ENCODE measurements around the gene LARP4B. TPM values are rescaled to one million over a fixed set of nuclear protein-coding genes. Genes with fewer than 3 reads are reported as not detected.

Gene LARP4B
- total RNA-seq, 1 experiment from 2014 or later = 75.4 TPM

DNA sequence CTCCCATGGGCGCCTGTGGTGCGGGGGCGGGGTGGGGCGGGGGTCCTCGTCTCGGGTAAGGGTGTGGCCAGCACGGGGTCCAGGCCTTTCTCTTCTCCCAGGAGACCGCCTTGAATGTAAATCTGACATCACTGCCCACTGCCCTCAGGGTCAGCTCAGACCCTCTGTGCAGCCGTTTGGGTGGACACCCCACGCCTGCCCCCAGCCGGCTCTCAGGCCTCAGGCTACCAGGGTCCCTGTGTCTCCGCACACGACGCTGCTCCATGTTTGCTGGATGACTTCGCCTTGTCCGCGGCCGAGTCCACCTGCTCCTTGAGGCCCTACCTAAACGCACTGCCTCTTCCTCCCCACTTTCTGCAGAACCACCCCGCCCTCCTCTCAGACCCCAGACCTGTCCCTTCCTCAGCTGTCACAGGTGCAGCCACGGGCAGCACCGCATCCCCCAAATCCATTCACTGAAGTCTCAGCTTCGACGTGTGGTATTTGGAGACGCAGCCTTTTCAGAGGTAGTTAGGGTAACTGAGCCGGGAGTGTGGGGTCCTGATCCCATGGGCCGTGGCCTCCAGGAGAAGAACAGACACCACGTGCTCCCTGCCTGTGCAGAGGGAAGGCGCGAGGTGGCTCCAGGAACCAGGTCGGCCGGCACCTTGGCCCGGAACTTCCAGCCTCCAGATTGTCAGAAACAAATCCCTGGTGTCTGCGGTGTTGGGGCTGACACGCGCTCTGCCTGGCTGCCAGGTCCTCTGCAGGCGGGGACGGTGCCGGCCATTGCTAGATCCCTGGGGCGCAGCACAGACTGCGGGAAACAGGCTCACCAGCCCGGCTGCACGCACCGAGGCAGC is 144.7 kb downstream of the LARP4B start:
- Histone ChIP-seq H3K9me3 (ENCODE audit: low read length) (no peaks in the 10 kb centered on the region), H3K27ac (ENCODE audit: low read length) (no peak overlapping the region), H3K9me2 (replicated peaks; ENCODE audit: insufficient read depth, low read length) (no peaks in the 10 kb centered on the region), H3K9ac (ENCODE audit: low read length) (no peak overlapping the region), H3K4me2 (ENCODE audit: low read depth, low read length, poor library complexity, severe bottlenecking) (no peak overlapping the region), H4K20me1 (ENCODE audit: insufficient read depth, low read depth, low read length) (0 out of 2 replicates have a peak, but pooled peaks cover 10% of the 10 kb centered on the region), H3K27me3 (ENCODE audit: low read length) (no peaks in the 10 kb centered on the region), H3K79me2 (ENCODE audit: low read length) (no peaks in the 10 kb centered on the region), H2AFZ (ENCODE audit: low read length) (no peak overlapping the region), H3K4me3 (ENCODE audit: low read length) (no peak overlapping the region), H3K4me1 (ENCODE audit: low read length) (no peaks in the 10 kb centered on the region), H3K36me3 (ENCODE audit: insufficient read depth, low read length) (peaks cover 3% of the 10 kb centered on the region; the same call in 1 of the 2 replicates)
- DNase-seq = no peak

- Histone ChIP-seq H3K36me3 (ENCODE audit: insufficient read depth, low read length) (no peaks in the 10 kb centered on the region), H3K9me3 (ENCODE audit: low read length) (no peaks in the 10 kb centered on the region), H3K27ac (ENCODE audit: low read length) (no peak overlapping the region), H2AFZ (ENCODE audit: low read length) (no peak overlapping the region), H3K27me3 (ENCODE audit: low read length) (no peaks in the 10 kb centered on the region), H3K9me2 (replicated peaks; ENCODE audit: insufficient read depth, low read length) (no peaks in the 10 kb centered on the region), H3K79me2 (ENCODE audit: low read length) (no peaks in the 10 kb centered on the region), H3K4me2 (ENCODE audit: low read depth, low read length, poor library complexity, severe bottlenecking) (no peak overlapping the region), H3K4me3 (ENCODE audit: low read length) (no peak overlapping the region), H3K9ac (ENCODE audit: low read length) (no peak overlapping the region), H3K4me1 (ENCODE audit: low read length) (no peaks in the 10 kb centered on the region), H4K20me1 (ENCODE audit: insufficient read depth, low read depth, low read length) (0 out of 2 replicates have a peak, but pooled peaks cover 7% of the 10 kb centered on the region)
- no peak for DNase-seq
Observed at GRCh38 chr10:785861-786214, 145.7 kb downstream of the LARP4B start.

- Histone ChIP-seq H3K79me2 (ENCODE audit: low read length) (no peaks in the 10 kb centered on the region), H3K4me2 (ENCODE audit: low read depth, low read length, poor library complexity, severe bottlenecking) (no peak overlapping the region)
- DNase-seq = no peak
Observed at GRCh38 chr10:785089-785860, 146.2 kb downstream of the LARP4B start.

GRCh38 chr10:784403-785088 is 147.0 kb downstream of the LARP4B start:
- H3K27ac ChIP-seq (ENCODE audit: low read length) = no peak overlapping the region
- no peaks in the 10 kb centered on the region for H3K79me2 ChIP-seq (ENCODE audit: low read length)
- H3K27me3 ChIP-seq (ENCODE audit: low read length) = no peaks in the 10 kb centered on the region
- H3K4me3 ChIP-seq (ENCODE audit: low read length) = no peak overlapping the region
- 0 out of 2 replicates have a peak, but pooled peaks cover 7% of the 10 kb centered on the region for H4K20me1 ChIP-seq (ENCODE audit: insufficient read depth, low read depth, low read length)
- no peak overlapping the region for H2AFZ ChIP-seq (ENCODE audit: low read length)
- H3K4me1 ChIP-seq (ENCODE audit: low read length) = no peaks in the 10 kb centered on the region
- DNase-seq = no peak
- H3K4me2 ChIP-seq (ENCODE audit: low read depth, low read length, poor library complexity, severe bottlenecking) = no peak overlapping the region
- H3K36me3 ChIP-seq (ENCODE audit: insufficient read depth, low read length) = no peaks in the 10 kb centered on the region
- no peaks in the 10 kb centered on the region for H3K9me3 ChIP-seq (ENCODE audit: low read length)
- no peak overlapping the region for H3K9ac ChIP-seq (ENCODE audit: low read length)
- H3K9me2 ChIP-seq (replicated peaks; ENCODE audit: insufficient read depth, low read length) = no peaks in the 10 kb centered on the region

More at GRCh38 chr10:785089-785860, 146.2 kb downstream of the LARP4B start:
- H2AFZ ChIP-seq (ENCODE audit: low read length) = no peak overlapping the region
- 0 out of 2 replicates have a peak, but pooled peaks cover 7% of the 10 kb centered on the region for H4K20me1 ChIP-seq (ENCODE audit: insufficient read depth, low read depth, low read length)
- H3K9me3 ChIP-seq (ENCODE audit: low read length) = no peaks in the 10 kb centered on the region
- H3K36me3 ChIP-seq (ENCODE audit: insufficient read depth, low read length) = no peaks in the 10 kb centered on the region
- H3K27me3 ChIP-seq (ENCODE audit: low read length) = no peaks in the 10 kb centered on the region
- no peak overlapping the region for H3K27ac ChIP-seq (ENCODE audit: low read length)
- no peaks in the 10 kb centered on the region for H3K4me1 ChIP-seq (ENCODE audit: low read length)
- no peaks in the 10 kb centered on the region for H3K9me2 ChIP-seq (replicated peaks; ENCODE audit: insufficient read depth, low read length)
- H3K9ac ChIP-seq (ENCODE audit: low read length) = no peak overlapping the region
- H3K4me3 ChIP-seq (ENCODE audit: low read length) = no peak overlapping the region

DNA sequence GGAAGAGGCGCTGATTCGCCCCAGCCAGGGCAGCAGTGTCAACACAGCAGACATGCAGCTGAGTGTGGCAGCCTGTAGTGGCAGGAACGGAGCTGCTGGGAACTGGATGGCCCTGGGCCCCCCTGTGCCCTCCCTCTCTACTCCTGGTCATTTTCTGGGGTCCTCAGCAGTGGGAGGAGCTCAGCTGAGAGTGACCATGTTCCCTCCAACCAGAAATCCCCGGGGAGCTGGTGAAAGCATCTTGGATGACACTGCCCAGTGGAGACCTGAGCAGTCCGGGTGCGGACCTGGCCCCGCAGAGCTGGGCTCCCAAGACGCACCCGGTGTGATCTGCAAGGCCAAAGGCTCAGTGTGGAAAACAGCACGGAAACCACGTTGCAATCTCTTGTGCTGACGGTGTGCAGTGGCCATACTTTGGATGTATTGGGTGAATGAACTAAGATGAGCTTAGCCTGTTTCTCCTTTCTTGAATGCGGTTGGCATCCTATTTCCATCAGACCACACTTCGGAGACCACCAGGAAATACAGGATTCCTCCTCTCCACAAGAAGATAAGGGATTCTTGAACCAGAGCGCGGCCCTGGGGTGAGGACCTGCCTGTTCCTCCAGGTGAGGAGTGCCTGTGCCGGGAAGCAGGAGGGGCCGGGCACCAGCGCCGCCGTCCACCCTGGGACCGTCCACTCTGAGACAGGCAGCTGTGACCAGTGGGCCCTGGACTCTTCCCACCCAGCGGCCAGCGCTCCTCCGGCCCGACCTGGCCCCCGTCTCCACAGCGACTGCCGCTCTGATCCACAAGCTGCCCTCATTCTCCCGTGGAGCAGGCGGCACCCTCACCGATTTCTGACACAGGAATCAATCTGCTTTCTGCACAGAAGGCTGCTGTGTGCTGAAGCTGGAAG is 148.5 kb downstream of the LARP4B start:
- H3K4me2 ChIP-seq (ENCODE audit: low read depth, low read length, poor library complexity, severe bottlenecking) = no peak overlapping the region
- 0 out of 2 replicates have a peak, but pooled peaks cover 3% of the 10 kb centered on the region for H4K20me1 ChIP-seq (ENCODE audit: insufficient read depth, low read depth, low read length)
- no peak overlapping the region for H3K9ac ChIP-seq (ENCODE audit: low read length)
- no peaks in the 10 kb centered on the region for H3K4me1 ChIP-seq (ENCODE audit: low read length)
- no peak overlapping the region for H2AFZ ChIP-seq (ENCODE audit: low read length)
- no peak for DNase-seq
- no peaks in the 10 kb centered on the region for H3K9me3 ChIP-seq (ENCODE audit: low read length)
- H3K9me2 ChIP-seq (replicated peaks; ENCODE audit: insufficient read depth, low read length) = no peaks in the 10 kb centered on the region
- H3K27ac ChIP-seq (ENCODE audit: low read length) = no peak overlapping the region
- no peaks in the 10 kb centered on the region for H3K36me3 ChIP-seq (ENCODE audit: insufficient read depth, low read length)
- H3K4me3 ChIP-seq (ENCODE audit: low read length) = no peak overlapping the region
- no peaks in the 10 kb centered on the region for H3K79me2 ChIP-seq (ENCODE audit: low read length)
- no peaks in the 10 kb centered on the region for H3K27me3 ChIP-seq (ENCODE audit: low read length)

GRCh38 chr10:780536-781524 is 150.7 kb downstream of the LARP4B start:
- no peak overlapping the region for H2AFZ ChIP-seq (ENCODE audit: low read length)
- H3K9ac ChIP-seq (ENCODE audit: low read length) = no peak overlapping the region
- no peaks in the 10 kb centered on the region for H3K36me3 ChIP-seq (ENCODE audit: insufficient read depth, low read length)
- no peaks in the 10 kb centered on the region for H3K9me3 ChIP-seq (ENCODE audit: low read length)
- no peaks in the 10 kb centered on the region for H4K20me1 ChIP-seq (ENCODE audit: insufficient read depth, low read depth, low read length)
- H3K27me3 ChIP-seq (ENCODE audit: low read length) = no peaks in the 10 kb centered on the region
- H3K4me3 ChIP-seq (ENCODE audit: low read length) = no peak overlapping the region
- H3K27ac ChIP-seq (ENCODE audit: low read length) = no peak overlapping the region
- no peaks in the 10 kb centered on the region for H3K4me1 ChIP-seq (ENCODE audit: low read length)
- H3K9me2 ChIP-seq (replicated peaks; ENCODE audit: insufficient read depth, low read length) = no peaks in the 10 kb centered on the region
- H3K4me2 ChIP-seq (ENCODE audit: low read depth, low read length, poor library complexity, severe bottlenecking) = no peak overlapping the region
- no peak for DNase-seq
- no peaks in the 10 kb centered on the region for H3K79me2 ChIP-seq (ENCODE audit: low read length)
